HG02943 (cell line): ENCODE results near the gene CACNG4.

Experiments
- ATAC-seq: cut with Tn5 transposase; IDR thresholded peaks from one replicate; pipeline ENCODE4 v1.9.1; 2021; ENCODE audit warnings: mild to moderate bottlenecking, low read depth, moderate library complexity; ENCODE audit not compliant: unreplicated experiment

Gene CACNG4

GRCh38 chr17:66980896-66981295 lies 16.4 kb downstream of the CACNG4 start:
- ATAC-seq: no peak

- no peak for ATAC-seq
Measured at GRCh38 chr17:66981983-66982508, 17.5 kb downstream of the CACNG4 start.

DNA sequence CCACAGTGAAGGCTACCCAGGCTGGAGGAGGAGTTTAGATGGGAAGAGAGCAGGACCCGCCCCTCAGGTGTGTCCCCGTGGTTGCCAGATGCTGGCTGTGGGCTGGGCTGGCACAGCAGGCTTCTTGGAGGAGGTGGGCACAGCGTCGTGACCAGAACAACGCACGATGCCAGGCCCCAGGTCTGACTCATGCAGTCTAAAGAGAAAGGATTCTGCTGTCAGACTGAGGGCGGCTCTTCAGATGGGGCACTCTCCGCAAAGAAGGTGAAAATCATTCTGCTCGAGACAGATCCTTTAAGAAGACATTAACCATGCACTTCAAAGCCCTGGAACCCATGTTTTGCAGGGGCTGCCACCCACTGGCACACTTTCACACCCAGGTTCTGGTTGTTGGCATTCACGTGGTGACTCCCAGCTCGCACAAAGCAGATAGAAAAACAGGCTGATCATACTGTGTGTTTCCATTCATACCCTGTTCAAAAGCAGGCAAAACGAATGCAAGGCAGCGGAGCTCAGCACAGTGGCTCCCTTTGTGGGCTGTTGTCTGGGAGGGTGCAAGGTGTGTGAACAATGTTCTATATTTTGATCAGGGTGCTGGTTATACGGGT lies 19.0 kb downstream of the CACNG4 start:
- ATAC-seq: no peak

DNA sequence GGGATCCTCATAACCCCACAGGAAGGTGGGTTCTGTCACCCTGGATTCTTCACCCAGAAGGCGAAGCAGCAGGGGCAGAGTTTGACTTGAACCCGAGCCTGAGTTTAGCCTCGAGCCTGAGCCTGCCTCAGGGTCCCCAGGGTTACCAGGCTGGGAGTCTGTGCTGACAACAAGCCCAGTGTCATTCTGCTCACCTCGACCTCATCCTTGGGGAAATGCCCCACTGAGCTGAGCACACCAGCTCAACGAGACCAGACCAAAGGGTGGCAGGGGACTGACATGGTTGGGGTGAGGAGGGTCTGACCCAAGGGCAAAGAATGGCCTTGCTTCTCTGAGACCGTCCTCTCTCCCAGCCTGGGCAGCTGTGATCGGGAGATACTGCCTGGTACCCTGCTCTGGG lies 20.2 kb downstream of the CACNG4 start:
- no peak for ATAC-seq

DNA sequence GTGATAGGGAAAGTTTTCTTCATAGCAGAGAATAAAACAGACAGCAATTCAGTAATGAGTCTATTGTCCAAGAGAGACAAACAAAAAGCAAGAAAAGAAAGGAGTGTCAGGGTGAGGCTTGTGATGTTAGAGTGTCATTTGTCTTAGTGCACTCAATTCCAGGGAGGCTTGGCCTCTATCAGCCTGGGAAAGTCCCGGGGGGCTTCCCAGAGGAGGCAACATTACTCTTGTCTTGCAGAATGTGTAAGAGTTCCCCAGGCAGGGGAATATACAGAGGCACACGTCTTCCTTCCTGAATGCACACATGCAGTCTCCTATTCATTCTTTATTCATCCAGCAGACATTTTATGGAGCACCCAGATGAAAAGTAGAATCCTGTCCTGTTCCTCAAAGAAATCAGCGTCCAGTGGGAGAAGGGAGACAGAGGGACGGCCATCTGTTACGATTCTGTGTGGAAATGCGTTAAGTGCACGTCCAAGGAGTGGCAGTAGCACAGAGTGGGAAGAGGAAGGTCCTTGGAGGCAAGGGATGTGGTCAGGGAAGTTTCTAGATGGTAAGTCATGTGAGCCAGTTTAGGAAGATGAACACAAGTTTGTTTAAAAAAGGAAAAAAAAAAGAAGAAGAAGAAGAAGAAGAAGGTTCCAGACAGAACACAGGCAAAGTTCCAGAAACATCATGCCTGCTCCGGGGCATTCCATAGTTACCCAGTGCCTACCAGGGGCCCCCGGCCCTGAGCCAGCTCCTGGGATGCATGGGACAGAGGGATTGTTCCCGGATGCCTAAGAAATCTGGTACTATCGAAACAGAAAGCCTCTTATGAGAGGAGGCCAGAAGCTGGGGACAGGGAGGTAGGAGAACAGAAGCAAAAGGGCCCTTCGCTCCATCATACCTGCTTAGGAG lies 21.1 kb downstream of the CACNG4 start:
- ATAC-seq: no peak

- ATAC-seq: no peak
Measured at GRCh38 chr17:66986659-66987058, 22.2 kb downstream of the CACNG4 start.

DNA sequence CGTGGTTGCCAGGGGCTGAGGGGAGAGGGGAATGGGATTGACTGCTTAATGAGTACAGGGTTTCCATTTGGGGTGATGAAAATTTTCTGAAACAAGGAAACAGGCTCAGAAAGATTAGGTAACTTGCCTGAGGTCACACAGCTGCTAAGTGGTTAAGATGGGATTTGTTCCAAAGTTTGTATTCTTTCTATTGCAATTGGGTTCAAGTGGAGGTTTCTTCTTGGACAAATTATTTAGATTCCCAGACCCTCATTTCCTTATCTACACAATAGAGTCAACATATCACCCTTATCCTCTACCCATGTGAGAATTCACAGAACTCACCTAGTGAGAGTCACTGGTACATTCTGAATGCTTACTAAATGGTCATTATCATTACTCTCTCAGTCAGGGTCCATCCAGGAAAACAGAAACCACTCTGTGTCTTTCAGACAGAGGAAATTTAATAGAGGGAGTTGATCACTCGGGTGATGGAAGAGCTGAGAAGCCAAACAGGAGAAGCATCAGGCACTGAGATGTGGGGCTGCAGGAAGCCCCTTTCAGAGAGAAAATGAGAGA lies 22.6 kb downstream of the CACNG4 start:
- no peak for ATAC-seq

- no peak for ATAC-seq
Measured at GRCh38 chr17:66988069-66988798, 23.7 kb downstream of the CACNG4 start.

- no peak for ATAC-seq
Measured at GRCh38 chr17:66989076-66989475, 24.6 kb downstream of the CACNG4 start.

DNA sequence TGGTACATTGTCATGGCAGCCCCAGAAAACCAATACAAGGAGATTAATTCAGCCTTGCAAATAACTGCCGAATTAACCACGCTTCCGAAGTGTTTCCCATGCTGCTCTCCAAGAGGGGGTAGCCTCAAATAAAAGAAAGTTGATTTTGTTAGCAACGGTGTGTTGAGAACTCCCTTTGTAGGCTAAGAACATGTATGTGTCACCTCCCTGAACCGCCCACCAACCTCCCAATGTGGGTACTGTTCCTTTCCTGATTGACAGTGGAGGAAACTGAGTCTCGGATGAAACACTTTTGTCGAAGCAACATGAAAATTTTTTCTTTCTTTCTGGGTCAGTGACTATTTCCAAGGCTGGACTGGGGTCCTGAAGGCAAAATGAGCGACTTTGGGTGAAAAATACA lies 25.1 kb downstream of the CACNG4 start:
- no peak for ATAC-seq

DNA sequence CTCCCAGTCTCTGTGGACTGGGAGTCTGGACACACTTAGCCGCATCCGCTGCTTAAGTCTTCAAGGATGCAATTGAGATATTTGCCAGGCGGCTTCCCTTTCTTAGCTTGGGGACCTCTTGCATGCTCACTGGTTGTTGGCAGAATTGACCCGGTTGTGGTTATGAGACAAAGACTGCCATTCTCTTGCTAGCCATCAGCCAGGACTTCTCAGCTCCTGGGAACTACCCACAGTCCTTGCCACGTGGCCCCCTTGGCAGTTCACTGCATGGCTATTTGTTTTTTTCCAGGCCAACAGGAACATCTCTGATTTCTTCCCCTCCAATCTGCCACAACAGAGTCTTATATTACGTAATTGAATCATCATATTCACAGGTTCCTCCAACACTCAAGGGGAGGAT lies 25.5 kb downstream of the CACNG4 start:
- ATAC-seq: no peak

DNA sequence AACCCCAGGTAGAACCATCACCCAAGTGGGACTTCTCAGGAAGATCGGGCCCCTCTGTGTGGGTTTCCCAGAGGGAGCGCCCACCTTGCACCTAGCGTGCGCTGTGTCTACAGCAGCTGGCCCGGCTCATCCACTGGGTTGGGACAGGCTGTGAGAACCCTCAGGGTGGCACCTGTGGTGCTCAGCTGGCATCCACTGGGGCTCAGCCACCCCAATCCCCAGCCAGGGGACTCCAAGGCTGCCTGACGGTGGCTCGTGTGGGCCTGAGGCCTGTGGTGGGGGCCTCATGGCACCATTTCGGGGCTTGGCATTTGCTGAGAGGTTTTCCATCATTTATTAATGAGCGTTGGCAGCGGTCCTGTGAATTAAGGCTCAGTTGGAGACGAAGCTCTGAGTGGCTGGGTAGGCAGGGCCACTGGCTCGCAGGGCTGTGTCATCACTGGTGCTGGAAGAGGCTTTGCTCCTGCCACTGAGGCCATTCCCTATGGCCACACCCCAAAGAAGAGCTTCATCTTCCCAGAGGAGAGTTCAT lies 28.5 kb downstream of the CACNG4 start:
- no peak for ATAC-seq

GRCh38 chr17:66994361-66994760 lies 29.9 kb downstream of the CACNG4 start:
- ATAC-seq: no peak

DNA sequence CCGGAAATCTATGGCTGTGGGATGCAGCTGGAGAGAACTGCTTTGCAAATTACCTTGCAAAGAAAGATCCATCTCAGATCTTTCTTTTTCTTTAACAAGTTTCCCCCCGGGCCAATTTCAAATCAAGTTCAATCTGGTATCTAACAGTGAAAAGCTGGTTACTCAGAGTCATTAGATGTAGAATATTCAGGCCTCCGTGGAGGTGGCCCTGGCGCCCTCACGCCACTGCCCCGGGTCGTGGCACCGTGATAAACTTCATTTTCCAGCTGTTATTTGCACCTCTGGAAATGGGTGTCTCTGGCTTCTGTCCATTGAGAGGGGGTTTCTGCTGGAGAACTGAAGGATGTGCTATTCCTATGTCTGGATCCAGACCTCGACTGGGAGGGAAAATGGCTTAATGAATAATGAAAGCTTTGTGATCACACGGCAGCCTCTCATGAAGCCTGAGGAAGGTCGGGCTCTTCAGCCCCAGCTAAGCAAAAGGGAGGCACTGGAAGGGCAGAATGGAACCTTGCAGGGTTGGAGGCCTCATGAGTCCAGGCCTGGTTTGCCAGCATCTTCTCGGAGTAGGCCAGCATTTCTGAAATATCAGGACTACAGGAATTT lies 30.5 kb downstream of the CACNG4 start:
- ATAC-seq: no peak

- ATAC-seq: no peak
Measured at GRCh38 chr17:66995944-66996343, 31.4 kb downstream of the CACNG4 start.

DNA sequence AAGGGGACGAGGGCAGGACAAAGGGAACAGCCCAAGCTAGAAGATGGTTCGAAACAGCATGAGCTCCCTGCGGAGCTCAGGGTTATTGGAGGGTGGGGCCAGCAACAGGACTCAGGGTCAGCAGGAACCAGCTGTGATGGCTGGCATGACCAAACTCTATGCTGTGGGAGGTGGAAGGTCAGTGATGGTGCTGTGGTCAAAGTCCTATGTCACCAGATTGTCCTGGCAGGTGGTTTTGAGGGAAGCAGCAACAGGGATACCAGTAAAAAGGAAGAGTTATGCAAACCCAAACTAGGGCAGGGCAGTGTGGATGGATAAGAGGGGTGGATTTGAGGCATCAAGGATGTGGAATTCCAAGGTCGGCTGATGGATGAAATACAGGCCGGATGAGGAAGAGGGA lies 32.4 kb downstream of the CACNG4 start:
- ATAC-seq: no peak

DNA sequence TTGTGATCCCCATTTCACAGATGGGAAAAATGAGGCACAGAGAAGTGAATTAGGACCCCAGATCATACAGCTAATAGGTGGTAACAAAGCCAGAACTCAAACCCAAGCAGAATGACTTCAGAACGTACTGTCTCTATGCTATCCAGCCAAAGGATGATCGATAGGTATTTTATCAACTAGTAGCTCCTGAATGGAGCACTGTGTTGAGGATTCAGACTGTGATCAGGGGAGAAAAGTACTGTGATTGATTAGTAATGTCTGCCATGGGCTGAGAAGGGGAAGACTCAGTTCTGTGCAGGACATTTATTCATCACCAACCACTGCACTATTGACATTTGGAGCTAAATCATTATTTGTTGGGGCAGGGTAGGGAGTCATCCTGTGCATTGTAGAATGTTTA lies 38.7 kb downstream of the CACNG4 start:
- ATAC-seq: no peak

- no peak for ATAC-seq
Measured at GRCh38 chr17:67004181-67004580, 39.7 kb downstream of the CACNG4 start.

GRCh38 chr17:67007266-67007665 lies 42.8 kb downstream of the CACNG4 start:
- no peak for ATAC-seq

DNA sequence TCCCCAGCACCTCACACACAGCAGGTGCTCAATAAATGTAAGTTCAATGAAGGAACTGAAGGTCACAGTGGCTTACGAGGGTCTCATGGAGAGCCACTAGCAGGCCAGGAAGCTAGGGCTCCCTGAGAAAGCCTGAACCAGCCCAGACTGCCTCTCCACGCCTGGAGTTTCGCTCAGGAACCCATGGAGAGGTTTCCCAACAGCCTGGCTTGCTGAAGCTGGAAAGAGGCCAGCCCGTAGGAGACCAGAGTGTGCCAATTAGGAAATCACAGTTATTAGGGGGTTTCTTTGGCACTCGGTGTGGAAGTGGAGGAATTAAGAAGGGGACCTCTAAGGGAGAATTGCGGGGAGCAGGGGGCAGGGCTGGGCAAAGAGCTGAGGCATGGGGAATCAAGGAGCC lies 43.6 kb downstream of the CACNG4 start:
- no peak for ATAC-seq
